OCI-LY1 (cell line): Measurements from ENCODE around the gene IQSEC1.

Experiments
- H2AFZ ChIP-seq: fragments of 200-600 bp; sonication (generic), shearing (Covaris generic); 2 replicates; pipeline ENCODE4 v1.6.0; 2014; ENCODE audit warnings: antibody characterized with exemption, mild to moderate bottlenecking, low read length
- H3F3A ChIP-seq: fragments of 200-600 bp; sonication (generic), shearing (Covaris generic); 2 replicates; pipeline ENCODE4 v1.6.0; 2014; ENCODE audit warnings: mild to moderate bottlenecking, antibody characterized with exemption, low read length, moderate library complexity; ENCODE audit not compliant: insufficient read depth
- H3K27ac ChIP-seq: fragments of 200-600 bp; sonication (generic); 2 replicates; pipeline ENCODE4 v1.5.1; 2014; ENCODE audit warnings: low read length, mixed run types, mild to moderate bottlenecking, low read depth; ENCODE audit not compliant: poor library complexity, severe bottlenecking
- H3K27me3 ChIP-seq: fragments of 200-600 bp; sonication (generic); 2 replicates; pipeline ENCODE4 v1.6.0; 2014; ENCODE audit warnings: antibody characterized with exemption, mild to moderate bottlenecking, low read length, moderate library complexity; ENCODE audit not compliant: insufficient read depth
- H3K36me3 ChIP-seq: fragments of 200-600 bp; sonication (generic); 2 replicates; pipeline ENCODE4 v1.6.1; 2014; ENCODE audit warnings: mild to moderate bottlenecking, antibody characterized with exemption, low read length, moderate library complexity, mixed read lengths; ENCODE audit not compliant: insufficient read depth
- H3K4me1 ChIP-seq: fragments of 200-600 bp; sonication (generic); 2 replicates; pipeline ENCODE4 v1.5.1; 2014; ENCODE audit warnings: mild to moderate bottlenecking, low read length, moderate library complexity; ENCODE audit not compliant: insufficient read depth, severe bottlenecking
- H3K4me2 ChIP-seq: fragments of 200-600 bp; sonication (generic), shearing (Covaris generic); 2 replicates; pipeline ENCODE4 v1.6.1; 2014; ENCODE audit warnings: low read length
- H3K4me3 ChIP-seq: fragments of 200-600 bp; sonication (generic); 2 replicates; pipeline ENCODE4 v1.5.1; 2014; ENCODE audit warnings: low read length, low read depth, mild to moderate bottlenecking, mixed read lengths; ENCODE audit not compliant: poor library complexity, severe bottlenecking
- H3K79me2 ChIP-seq: fragments of 200-600 bp; shearing (Covaris generic); 2 replicates; pipeline ENCODE4 v1.6.1; 2016; ENCODE audit warnings: mixed run types, low read length, mixed read lengths; ENCODE audit not compliant: insufficient read depth
- H3K9ac ChIP-seq: fragments of 200-600 bp; sonication (generic), shearing (Covaris generic); 2 replicates; pipeline ENCODE4 v1.6.1; 2014; ENCODE audit warnings: mild to moderate bottlenecking, low read length, mixed read lengths
- H3K9me2 ChIP-seq: fragments of 200-600 bp; sonication (generic), shearing (Covaris generic); 2 replicates; pipeline ENCODE4 v1.6.1; 2014; ENCODE audit warnings: low read depth, mild to moderate bottlenecking, low read length, mixed read lengths
- H3K9me3 ChIP-seq: fragments of 200-600 bp; shearing (Covaris generic); 2 replicates; pipeline ENCODE4 v1.6.1; 2014; ENCODE audit warnings: low read length, mixed read lengths
- H4K20me1 ChIP-seq: fragments of 200-600 bp; sonication (generic), shearing (Covaris generic); 2 replicates; pipeline ENCODE4 v1.6.0; 2016; ENCODE audit warnings: mild to moderate bottlenecking, low read length; ENCODE audit not compliant: insufficient read depth
- EZH2 ChIP-seq: fragments of 200-600 bp; sonication (generic), shearing (Covaris generic); IDR thresholded peaks from 2 replicates; pipeline ENCODE4 v1.8.0; 2017; ENCODE audit warnings: borderline replicate concordance, mixed run types, mild to moderate bottlenecking, antibody characterized with exemption, low read length, moderate library complexity, mixed read lengths
- TF ChIP-seq, protein P1 (sequence below): fragments of 200-600 bp; sonication (generic), shearing (Covaris generic); IDR thresholded peaks from 2 replicates; pipeline ENCODE4 v1.5.1; 2017; ENCODE audit warnings: mild to moderate bottlenecking, antibody characterized with exemption, low read length, moderate library complexity, mixed read lengths

IQSEC1 gene

GRCh38 chr3:12910356-12911099 lies 162.7 kb downstream of the IQSEC1 start:
- Histone ChIP-seq H4K20me1 (no peaks in the 10 kb centered on the region), H3K9me3 (no peaks in the 10 kb centered on the region), H3K9me2 (no peaks in the 10 kb centered on the region), H3K4me1 (no peaks in the 10 kb centered on the region), H3K36me3 (no peaks in the 10 kb centered on the region), H2AFZ (no peak overlapping the region), H3K9ac (no peak overlapping the region), H3F3A (no peaks in the 10 kb centered on the region), H3K4me3 (no peak overlapping the region), H3K79me2 (no peaks in the 10 kb centered on the region), H3K27ac (no peak overlapping the region), H3K4me2 (no peak overlapping the region), H3K27me3 (no peaks in the 10 kb centered on the region)
- TF ChIP-seq EZH2, result no peak
- TF ChIP-seq, protein P1, sequence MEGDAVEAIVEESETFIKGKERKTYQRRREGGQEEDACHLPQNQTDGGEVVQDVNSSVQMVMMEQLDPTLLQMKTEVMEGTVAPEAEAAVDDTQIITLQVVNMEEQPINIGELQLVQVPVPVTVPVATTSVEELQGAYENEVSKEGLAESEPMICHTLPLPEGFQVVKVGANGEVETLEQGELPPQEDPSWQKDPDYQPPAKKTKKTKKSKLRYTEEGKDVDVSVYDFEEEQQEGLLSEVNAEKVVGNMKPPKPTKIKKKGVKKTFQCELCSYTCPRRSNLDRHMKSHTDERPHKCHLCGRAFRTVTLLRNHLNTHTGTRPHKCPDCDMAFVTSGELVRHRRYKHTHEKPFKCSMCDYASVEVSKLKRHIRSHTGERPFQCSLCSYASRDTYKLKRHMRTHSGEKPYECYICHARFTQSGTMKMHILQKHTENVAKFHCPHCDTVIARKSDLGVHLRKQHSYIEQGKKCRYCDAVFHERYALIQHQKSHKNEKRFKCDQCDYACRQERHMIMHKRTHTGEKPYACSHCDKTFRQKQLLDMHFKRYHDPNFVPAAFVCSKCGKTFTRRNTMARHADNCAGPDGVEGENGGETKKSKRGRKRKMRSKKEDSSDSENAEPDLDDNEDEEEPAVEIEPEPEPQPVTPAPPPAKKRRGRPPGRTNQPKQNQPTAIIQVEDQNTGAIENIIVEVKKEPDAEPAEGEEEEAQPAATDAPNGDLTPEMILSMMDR, result no peak

DNA sequence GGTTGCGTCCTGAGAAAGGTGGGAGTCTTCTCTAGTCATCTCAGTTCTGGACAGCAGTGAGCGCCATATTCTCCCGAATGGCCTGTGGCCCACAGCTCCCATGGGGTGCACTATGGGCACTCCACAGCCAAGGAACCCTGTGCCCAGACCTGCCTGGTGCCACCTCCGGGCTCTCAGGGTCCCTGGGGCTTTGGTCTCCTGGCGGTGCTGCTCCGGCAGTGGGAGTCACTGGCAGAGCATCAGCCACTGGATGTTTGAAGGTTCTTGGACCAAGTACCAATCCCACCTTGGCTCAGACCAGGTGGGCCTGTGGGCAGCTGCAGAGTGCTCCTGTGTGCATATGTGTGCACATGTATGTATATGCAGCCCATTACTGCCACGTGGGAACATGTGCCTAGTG lies 163.5 kb downstream of the IQSEC1 start:
- Histone ChIP-seq H3K27ac (no peak overlapping the region), H3K9ac (no peak overlapping the region), H3K4me3 (no peak overlapping the region), H3K9me2 (no peaks in the 10 kb centered on the region), H3K4me2 (no peak overlapping the region), H4K20me1 (no peaks in the 10 kb centered on the region), H3K79me2 (no peaks in the 10 kb centered on the region), H3F3A (no peaks in the 10 kb centered on the region), H2AFZ (no peak overlapping the region), H3K4me1 (no peaks in the 10 kb centered on the region), H3K9me3 (no peaks in the 10 kb centered on the region), H3K27me3 (no peaks in the 10 kb centered on the region), H3K36me3 (no peaks in the 10 kb centered on the region)
- TF ChIP-seq, protein P1, result no peak
- TF ChIP-seq EZH2, result no peak

DNA sequence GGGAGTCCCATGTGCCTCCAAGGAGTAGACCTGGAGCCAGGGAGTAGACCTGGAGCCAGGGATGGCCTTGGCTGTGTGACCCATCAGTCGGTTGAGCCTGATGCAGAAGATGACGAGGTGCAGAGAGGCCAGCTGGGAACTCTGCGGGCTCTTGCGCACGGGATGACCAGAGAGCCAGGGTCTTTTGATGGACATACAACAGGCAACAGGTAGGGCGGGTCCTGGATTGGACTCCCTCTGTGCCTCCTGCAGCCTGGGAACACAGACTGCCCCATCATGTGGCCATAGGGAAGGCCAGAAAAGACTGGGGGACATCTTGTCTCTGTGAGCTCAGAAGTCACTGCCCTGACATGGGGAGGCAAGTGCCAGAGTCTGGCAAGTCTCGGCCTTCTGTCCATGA lies 164.4 kb downstream of the IQSEC1 start:
- Histone ChIP-seq H3K36me3 (no peaks in the 10 kb centered on the region), H2AFZ (no peak overlapping the region), H3K79me2 (no peaks in the 10 kb centered on the region), H3K9me3 (no peaks in the 10 kb centered on the region), H3K4me2 (no peak overlapping the region), H3K9me2 (no peaks in the 10 kb centered on the region), H3K27ac (no peak overlapping the region), H3K4me1 (no peaks in the 10 kb centered on the region), H3F3A (no peaks in the 10 kb centered on the region), H4K20me1 (no peaks in the 10 kb centered on the region), H3K27me3 (no peaks in the 10 kb centered on the region), H3K9ac (no peak overlapping the region), H3K4me3 (no peak overlapping the region)
- no peak for TF ChIP-seq EZH2
- TF ChIP-seq, protein P1, result no peak
